G401 (cell line): ENCODE results near the gene TCP11. TPM values are rescaled to one million over a fixed set of nuclear protein-coding genes. Genes with fewer than 3 reads are reported as not detected.
"Not testable (repeated sequence)": the region's sequence is repeated elsewhere in the genome, so short reads cannot be mapped to it uniquely, and the experiment has no call there.

Experiments used
- DNase-seq: peaks from one replicate; pipeline ENCODE4 v3.0.0-alpha.2; 2015; ENCODE audit warnings: low spot score
- in situ Hi-C: cut with HindIII; loops from 2 replicates; pipeline ENCODE4 v1.10.0; 2016; ENCODE audit warnings: low sequenced_read_pairs, mixed read lengths
- total RNA-seq: library from RNA; depleted of rRNA; stranded (reverse); fragments of >200 nt; shearing (Covaris generic); gene quantifications from 2 replicates; pipeline ENCODE4 v1.2.3, GENCODE V29; 2014

Gene TCP11
- total RNA-seq, 1 experiment from 2014 or later: not detected

DNA sequence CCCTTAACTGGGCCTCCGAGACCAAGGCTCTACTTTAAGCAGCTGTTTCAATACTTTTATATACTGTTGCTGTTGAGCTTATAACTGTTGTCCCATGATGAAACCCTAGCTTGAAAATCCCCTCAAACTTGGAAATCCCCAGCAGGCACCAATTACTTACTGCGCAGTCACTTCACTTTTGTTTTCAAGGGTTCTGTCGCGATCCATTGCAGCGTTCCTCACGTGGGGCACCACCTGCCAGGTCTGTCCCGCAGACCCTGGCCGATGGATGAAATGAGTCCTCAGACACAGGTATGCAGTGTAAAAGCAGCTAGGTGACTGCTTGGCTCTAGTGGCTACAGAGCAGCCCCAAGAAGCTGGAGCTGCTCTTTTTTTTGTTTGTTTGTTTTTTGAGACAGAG is 33.9 kb downstream of the TCP11 start:
- DNase-seq, in situ Hi-C loops: not testable (repeated sequence)

- in situ Hi-C loops: not testable (repeated sequence)
These were observed 35.1 kb downstream of the TCP11 start for GRCh38 chr6:35106061-35106460.

GRCh38 chr6:35105078-35105477 is 36.1 kb downstream of the TCP11 start:
- no peak for DNase-seq
- in situ Hi-C loops: no loop called here

More at GRCh38 chr6:35106061-35106460, 35.1 kb downstream of the TCP11 start:
- not testable (repeated sequence) for DNase-seq

DNA sequence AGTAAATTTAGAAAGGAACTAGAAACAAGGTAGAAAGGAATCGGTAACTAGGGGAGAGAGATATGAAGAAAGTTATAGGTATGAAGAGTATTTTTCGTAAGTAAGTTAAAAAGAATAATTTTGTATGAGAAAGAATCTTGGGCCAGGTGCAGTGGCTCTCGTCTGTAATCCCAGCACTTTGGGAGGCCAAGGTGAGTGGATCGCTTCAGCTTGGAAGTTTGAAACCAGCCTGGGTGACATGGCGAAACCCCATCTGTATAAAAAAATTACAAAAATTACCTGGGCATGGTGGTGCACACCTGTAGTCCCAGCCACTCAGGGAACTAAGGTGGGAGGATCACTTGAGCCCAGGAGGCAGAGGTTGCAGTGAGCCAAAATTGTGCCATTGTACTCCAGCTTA is 42.0 kb downstream of the TCP11 start:
- DNase-seq: no peak
- in situ Hi-C loops: no loop called here

DNA sequence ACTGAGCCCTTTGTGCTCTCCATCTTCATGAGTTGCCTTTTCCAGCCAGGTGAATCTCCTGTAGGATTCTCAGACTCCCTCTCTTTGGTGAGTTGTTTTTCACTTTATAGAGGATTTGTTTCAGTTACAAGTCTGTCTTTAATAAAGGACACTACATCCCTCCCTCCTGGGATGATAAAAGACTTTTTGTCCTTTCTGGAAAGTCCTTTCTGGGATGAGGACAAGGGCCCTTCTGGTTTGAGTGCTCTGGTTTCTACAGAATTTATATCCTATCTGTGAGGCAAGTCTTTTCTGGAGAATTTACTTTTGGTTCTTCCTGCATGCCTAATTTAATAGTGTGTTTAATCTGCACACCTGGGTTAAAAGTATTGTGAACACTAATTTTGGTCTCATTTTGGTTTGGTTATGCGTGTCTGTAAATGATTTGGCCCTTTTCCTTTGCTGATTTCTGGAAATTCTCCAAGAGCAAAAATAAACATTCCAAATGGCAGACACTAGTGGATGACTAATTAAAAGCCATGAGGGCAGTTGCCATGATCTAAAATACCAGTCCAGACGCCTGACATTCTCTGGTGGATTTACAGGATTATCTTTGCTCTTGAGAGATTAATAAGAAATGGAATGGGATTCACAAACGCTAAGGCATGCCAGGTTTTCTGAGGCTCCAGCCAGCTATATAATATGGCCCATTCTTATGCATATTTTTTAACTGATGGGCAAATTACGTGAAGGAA is 44.8 kb downstream of the TCP11 start:
- DNase-seq: peak; percentile 59
- in situ Hi-C loops: no loop called here

GRCh38 chr6:35094183-35094582 is 47.0 kb downstream of the TCP11 start:
- no peak for DNase-seq
- in situ Hi-C loops: no loop called here

DNA sequence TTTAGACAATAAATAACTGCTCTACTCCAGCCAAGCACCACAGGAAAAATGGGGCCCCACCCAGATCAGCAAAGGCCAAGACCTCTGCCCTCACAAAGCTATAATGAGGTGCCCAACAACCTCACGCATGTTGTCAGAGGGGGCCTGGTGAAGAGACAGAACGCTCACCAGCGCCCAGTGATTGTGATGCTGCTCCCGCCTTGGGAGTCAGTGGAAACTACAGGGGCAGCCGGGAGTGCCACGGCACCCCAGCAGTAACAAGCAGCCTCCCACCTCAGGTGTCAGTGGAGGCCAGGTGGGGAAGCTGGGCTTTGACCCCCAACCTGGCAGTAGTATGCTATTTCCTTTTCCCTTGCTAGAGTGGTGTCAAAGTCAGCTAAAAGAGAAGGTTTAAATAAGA is 47.4 kb downstream of the TCP11 start:
- in situ Hi-C loops: no loop called here
- DNase-seq: no peak

DNA sequence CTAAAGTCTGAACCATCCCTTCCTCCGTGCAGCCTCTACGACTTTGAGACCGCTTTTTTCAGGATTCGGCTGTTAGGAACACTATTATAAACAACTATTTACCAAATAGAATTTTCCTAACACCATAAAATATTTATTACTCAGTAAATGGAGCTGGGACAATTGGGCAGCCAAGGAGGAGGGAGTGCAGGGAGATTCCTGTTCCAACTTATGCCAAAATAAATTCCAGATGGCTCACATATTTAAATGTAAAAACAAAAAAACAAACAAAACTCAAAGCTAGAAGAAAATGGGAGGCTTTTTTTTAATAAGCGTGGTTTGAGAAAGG is 48.1 kb downstream of the TCP11 start:
- in situ Hi-C loops: no loop called here
- DNase-seq: no peak

GRCh38 chr6:35092362-35093117 is 48.6 kb downstream of the TCP11 start:
- in situ Hi-C loops: no loop called here
- no peak for DNase-seq

DNA sequence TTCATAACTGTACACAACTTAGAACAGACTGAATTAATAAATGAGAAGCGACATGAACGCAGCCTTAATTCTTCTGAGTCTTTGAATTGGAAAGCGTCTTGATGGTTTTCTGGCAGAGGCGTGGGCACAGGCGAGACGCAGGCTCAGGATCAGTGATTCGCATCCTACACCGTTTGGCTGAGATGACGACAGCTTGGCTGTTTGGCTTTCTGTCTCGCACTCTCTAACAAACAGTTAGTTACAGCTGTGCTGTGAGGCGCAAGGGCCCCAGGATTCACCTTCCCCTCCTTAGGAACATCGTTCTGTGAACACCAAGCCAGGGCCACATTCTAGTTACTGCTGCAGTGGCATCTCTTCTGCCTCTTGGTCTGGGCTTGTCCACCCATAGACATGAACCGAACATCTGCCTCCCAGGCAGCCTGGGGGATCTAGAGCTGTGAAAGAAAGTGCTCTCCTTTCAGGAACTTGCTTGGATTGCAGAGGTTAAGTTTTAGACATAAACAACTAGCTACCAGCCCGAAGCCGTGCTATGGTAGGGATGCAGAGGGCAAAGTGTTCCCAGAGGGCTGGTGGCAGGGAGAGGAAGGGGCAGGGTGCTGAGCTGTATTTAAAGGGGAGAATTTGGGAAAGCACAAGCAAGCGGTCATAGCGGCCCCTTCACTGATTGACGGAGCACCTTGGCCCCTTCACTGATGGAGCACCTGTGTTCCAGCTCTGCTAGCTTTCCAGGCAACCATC is 49.6 kb downstream of the TCP11 start:
- in situ Hi-C loops: no loop called here
- no peak for DNase-seq

GRCh38 chr6:35090734-35091133 is 50.4 kb downstream of the TCP11 start:
- in situ Hi-C loops: no loop called here
- DNase-seq: no peak

DNA sequence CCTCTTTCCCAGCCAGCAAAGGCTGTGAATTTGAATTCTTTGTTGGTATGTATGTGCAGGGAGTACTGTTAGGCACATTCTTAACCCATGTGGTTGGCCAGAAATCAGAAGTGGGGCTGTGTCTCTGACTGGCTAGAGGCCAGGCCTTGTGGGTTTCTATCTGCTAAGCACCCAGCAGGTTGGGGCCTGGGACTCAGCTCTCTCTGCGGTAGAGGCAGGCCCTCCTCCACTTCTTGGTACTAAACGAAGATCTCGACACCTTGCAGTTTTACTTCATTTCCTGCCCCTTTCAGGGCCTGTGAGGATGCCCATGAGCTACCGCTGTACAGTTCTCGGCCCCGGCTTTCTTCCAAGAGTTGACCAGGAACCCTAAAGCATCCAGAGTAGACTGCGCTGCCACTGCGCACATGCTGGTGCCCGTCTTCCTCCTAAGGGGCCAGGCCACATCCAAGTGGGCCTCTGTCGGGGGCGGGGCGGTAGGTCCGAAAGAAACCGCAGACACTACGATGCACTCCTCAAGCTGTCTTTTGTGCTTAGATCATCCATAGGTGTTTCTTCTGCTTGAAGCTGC is 51.1 kb downstream of the TCP11 start:
- no peak for DNase-seq
- in situ Hi-C loops: no loop called here

DNA sequence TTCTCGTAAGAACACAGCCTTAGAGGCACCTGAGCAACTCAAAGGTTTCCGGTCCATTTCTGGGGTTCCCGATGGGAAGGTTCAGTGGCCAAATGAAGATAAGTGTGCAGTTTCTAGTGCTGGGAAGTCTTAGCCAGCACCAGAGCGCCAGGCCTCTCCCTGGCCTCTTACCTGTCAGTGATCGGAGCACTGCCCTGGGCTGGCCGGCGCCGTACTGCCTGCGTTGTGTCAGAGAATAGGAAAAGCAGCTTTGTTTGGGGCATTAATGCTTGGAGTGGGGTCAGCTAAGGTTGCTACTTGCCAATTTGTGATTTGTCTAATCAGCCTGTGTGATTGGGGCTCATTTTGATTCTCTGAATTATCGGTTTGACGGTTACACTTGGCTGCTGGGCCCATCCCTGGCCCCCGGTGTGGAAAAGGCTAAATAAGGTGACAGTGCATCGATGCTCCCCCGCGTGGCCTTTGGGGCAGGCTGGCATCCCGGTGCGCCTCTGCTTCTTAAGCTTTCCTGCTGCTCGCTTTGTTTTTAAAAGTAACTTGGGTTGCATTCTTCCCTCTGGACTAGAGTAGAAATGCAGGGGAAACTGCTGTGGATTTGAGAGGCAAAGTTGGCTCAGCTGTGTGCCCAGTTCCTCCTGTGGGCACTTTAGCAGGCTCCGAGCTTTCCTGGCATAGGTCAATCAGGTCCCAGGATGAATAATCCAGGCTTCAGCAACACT is 51.8 kb downstream of the TCP11 start:
- DNase-seq: no peak
- in situ Hi-C loops: no loop called here

DNA sequence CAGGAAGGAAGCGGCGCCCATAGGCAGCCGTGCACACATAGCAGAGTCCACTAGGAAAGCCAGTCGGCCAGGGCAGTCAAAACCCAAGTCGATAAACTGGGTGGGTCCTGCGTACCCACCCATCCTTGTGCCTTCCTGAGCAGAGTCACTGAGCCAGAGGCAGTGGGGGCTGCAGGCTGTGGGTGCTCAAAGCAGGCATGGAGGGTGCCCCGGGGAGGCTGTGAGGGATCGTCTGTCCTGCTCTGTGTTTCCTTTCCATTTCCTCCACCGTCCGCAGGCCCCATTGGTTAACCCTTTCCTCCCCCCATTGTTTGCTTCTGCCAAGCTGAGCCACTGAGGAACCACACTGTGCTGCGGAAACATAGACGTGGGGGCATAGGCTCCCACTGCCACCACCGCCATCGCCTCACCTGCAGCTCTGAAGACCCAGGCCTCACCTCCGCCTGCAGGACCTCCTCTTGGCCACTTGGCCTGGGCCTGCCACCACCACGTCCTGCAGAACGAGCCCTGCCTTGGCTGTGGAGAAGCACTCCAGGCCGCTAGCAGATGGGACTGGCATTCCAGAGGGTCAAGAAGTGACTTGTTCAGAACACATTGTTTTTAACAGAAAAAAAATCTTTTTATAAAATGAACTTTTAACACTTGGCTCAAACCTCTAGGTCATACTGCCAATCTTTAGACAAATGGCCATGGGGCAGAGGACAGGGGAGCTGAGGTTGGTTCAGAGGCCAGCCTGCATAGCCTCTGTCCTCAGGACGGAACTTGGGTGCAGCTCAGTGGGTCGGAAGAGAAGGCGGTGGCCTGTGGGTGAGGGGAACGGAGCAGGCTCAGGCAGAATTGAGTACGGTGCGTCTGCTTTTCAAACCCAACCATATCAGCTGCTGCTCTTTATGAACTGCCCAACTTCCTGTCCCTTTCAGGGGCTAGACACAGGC is 52.6 kb downstream of the TCP11 start:
- in situ Hi-C loops: no loop called here
- no peak for DNase-seq

DNA sequence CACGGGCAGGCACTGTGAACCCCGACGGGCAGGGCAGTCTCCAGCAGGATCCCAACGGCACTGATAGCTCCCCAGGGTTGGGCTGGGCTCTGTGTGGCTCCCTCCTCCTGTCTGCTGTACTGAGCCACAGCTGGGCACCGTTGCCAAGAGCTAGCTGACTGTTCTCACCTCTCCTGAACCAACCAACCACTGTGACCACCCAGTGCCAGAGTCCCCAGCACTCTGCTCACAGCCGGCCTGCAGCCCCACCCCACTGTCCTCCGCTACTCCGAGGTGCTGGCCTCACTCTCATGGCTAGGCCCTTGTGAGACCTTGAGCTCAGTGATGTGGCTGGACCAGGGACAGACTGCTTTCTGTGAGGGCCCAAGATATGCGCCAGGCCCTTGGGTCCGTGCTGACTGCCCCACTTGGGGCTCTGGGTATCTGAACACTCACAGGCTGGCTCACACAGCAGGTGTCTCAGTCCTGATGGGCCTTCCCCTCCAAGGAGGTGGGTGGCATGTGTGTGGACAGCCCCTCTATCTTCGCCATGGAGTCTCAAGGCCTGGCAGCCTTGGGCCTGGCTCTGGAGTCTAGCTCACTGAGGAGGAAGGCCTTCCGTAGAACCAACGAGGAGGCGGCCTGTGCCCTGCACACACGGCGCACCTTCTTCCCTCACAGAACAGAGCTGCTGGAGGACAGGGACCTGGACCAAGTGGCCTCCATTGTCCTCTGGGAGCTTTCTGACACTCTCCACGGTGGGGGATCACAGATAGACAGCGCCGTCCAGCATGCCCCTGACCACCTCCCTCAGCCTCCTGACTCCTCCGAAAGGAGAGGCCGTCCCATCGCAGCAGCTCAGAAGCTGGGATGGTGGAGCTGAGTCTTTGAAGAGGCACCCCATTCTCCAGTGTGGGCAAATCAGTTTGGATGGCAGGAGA is 53.5 kb downstream of the TCP11 start:
- no peak for DNase-seq
- in situ Hi-C loops: no loop called here

DNA sequence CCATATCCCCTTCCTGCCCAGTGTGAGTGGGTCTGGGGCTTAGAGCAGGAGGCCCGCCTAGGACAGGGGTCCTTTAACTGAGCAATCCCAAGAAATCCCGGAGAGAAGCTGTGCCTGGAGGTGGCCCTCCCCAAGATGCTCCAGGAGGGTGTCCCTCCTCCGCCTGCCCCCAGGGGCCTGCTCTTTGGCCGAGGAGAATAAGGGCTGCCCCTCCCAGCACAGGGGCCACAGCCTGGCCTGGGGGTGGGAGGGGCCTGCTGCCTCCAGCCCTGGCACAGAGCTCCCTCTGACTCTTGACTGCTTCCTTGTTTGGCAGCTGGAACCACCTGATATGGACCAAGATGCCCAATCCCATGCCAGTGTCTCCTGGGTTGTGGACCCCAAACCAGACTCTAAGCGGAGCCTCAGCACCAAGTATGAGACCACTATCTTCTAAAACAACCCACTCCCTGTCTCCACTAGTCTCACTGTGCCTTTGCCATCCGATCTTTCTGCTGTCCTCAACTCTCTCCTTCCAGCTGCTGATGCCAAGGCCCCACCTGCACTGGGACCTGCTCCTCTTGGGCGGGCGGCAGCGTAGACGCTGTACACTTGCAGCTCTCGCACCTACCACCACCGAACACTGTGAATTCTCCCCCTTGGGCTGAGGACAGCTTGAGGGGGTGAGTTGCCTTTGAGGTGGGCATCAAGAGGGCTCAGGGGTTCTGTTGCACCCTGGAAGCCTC is 54.3 kb downstream of the TCP11 start:
- DNase-seq: no peak
- in situ Hi-C loops: no loop called here

GRCh38 chr6:35086282-35086632 is 54.9 kb downstream of the TCP11 start:
- no peak for DNase-seq
- in situ Hi-C loops: no loop called here
